Activated CD4-positive, alpha-beta T cell treated with anti-CD3 and anti-CD28 coated beads, Interleukin-2, amount 10 ng/mL, durations not matched to agents 24 days and 14 days (primary cell): ENCODE results near the gene PPFIA2. TPM values are rescaled to one million over a fixed set of nuclear protein-coding genes. Genes with fewer than 3 reads are reported as not detected.

Experiments
- DNase-seq: peaks from one replicate; pipeline ENCODE4 v3.0.0; 2022
- H3K27ac Mint-ChIP-seq: one replicate; pipeline ENCODE4 v1.8.0; 2022; ENCODE audit warnings: mild to moderate bottlenecking, mixed read lengths
- H3K27me3 Mint-ChIP-seq: one replicate; pipeline ENCODE4 v1.8.0; 2022; ENCODE audit warnings: mixed read lengths
- H3K36me3 Mint-ChIP-seq: one replicate; pipeline ENCODE4 v1.8.0; 2022; ENCODE audit warnings: low read depth, mild to moderate bottlenecking, mixed read lengths
- H3K4me1 Mint-ChIP-seq: one replicate; pipeline ENCODE4 v1.8.0; 2021; ENCODE audit warnings: mixed read lengths
- H3K4me3 Mint-ChIP-seq: one replicate; pipeline ENCODE4 v1.8.0; 2022; ENCODE audit warnings: mild to moderate bottlenecking, moderate library complexity, mixed read lengths
- H3K9me3 Mint-ChIP-seq: one replicate; pipeline ENCODE4 v1.8.0; 2021; ENCODE audit warnings: mixed read lengths
- intact Hi-C: fragments of 100-400 bp; cut with micrococcal nuclease; formaldehyde crosslinking; loops from one replicate; pipeline ENCODE4 v1.15.1; 2023
- total RNA-seq: library from RNA; stranded (reverse); gene quantifications from 2 replicates; pipeline ENCODE4 v1.2.3, GENCODE V29; 2022

Gene PPFIA2
- total RNA-seq, 1 donor from 2014 or later = not detected

DNA sequence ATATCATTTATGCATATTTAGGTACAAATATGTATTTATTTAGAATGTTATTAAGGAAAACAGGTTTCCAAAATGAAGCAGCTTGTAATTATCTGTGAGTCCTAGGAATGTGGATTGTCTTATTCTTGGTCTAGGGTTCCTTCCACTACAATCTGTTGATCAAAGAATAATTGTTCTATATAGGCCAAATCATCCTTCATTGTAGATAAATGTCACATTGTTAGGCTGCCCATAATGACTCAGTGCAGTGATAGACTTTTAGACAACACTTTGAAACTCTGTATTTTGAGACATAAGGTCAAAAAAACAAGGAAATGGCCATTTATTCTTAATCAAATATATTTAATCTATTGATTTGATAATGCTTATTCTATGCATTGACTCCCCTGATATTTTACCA, 398.2 kb downstream of the PPFIA2 start:
- H3K27ac Mint-ChIP-seq = no peak overlapping the region
- intact Hi-C loops = no loop called here
- no peaks in the 10 kb centered on the region for H3K4me1 Mint-ChIP-seq
- H3K27me3 Mint-ChIP-seq = no peaks in the 10 kb centered on the region
- H3K4me3 Mint-ChIP-seq = no peak overlapping the region
- DNase-seq = no peak
- no peaks in the 10 kb centered on the region for H3K36me3 Mint-ChIP-seq
- no peaks in the 10 kb centered on the region for H3K9me3 Mint-ChIP-seq

DNA sequence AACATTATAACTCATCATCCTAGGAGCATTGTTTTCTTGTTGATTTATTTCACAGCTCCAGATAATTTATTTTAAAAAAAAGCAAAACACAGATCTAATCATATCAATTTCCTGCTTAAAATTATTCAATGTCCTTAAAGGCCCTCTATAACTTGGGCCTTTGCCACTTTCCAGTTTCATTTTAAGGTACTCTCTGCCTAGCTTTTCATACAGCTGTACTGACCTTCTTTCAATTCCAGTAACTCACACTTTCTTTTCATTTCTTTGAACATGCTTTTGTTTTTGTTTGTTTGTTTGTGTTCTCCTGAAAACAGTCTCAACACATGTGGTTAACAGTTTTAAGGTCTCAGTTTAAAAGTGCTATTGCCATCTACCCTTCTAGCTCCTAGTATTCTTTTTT, 399.4 kb downstream of the PPFIA2 start:
- intact Hi-C loops = no loop called here
- no peak overlapping the region for H3K4me3 Mint-ChIP-seq
- no peaks in the 10 kb centered on the region for H3K9me3 Mint-ChIP-seq

DNA sequence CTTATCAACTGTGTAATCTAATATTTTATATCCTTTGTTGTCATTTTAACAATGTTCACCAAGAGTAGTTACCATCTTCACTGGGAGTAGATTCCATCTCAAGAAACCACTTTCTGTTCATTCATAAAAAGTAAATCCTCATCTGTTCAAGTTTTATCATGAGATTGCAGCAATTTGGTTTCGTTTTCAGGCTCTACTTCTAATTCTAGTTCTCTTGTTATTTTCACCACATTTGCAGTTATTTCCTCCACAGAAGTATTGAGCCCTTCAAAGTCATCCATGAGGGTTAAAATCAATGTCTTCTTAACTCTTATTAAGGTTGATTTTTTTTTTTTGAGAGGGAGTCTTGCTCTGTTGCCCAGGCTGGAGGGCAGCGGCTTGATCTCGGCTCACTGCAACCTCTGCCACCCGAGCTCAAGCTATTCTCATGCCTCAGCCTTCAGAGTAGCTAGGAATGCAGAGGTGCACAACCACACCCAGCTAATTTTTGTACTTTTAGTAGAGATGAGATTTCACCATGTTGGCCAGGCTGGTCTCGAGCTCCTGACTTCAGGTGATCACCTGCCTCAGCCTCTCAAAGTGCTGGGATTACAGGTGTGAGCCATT, 404.7 kb downstream of the PPFIA2 start:
- Mint-ChIP-seq H3K4me3 (no peak overlapping the region), H3K27me3 (no peaks in the 10 kb centered on the region), H3K4me1 (no peaks in the 10 kb centered on the region), H3K9me3 (no peaks in the 10 kb centered on the region), H3K36me3 (no peaks in the 10 kb centered on the region), H3K27ac (no peak overlapping the region)
- DNase-seq = no peak
- intact Hi-C loops = no loop called here

More for the DNA sequence above, 399.4 kb downstream of the PPFIA2 start:
- Mint-ChIP-seq H3K4me1 (no peaks in the 10 kb centered on the region), H3K27ac (no peak overlapping the region), H3K27me3 (no peaks in the 10 kb centered on the region), H3K36me3 (no peaks in the 10 kb centered on the region)
- DNase-seq = no peak

DNA sequence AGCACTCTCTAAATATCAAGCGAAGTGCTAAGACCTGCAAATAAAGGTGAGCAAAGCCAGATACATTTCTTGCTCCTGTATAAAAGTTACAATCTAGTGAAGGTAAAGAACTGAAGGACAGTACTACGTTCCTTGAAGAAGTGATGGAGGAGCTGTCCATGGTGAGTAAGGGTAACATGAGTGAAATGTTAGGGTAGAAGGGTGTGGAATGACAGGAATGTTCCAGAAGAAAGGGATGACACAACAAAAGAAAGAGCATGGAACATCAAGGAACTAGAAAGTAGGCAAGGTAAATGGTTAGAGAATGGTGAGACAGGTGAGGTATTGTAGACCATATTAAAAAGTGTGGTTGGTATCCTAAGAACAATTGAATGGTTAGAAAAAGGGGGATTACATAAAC, 408.8 kb downstream of the PPFIA2 start:
- H3K4me1 Mint-ChIP-seq = no peaks in the 10 kb centered on the region
- intact Hi-C loops = no loop called here
- no peak overlapping the region for H3K27ac Mint-ChIP-seq
- no peak overlapping the region for H3K4me3 Mint-ChIP-seq
- no peaks in the 10 kb centered on the region for H3K9me3 Mint-ChIP-seq
- DNase-seq = no peak
- H3K27me3 Mint-ChIP-seq = no peaks in the 10 kb centered on the region
- no peaks in the 10 kb centered on the region for H3K36me3 Mint-ChIP-seq

DNA sequence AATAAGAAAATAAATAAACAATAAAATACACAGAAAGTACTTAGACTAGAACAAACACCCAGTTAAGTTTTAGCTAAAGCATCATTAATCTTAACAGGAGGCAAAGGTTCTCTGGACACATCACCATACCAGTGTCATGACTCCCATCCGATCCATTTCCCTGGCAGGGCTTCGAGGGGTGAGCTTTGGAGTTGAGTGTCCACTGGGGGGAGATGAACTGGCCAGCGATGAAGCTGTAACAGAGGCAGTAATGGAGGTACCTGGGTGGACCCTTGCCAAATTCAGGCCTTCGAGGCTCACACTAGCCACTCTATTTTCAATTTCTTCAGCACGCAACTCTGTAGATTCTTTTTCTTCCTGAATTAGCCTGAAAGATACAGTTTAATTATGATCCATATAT, 411.7 kb downstream of the PPFIA2 start:
- DNase-seq = no peak
- Mint-ChIP-seq H3K4me3 (no peak overlapping the region), H3K36me3 (no peaks in the 10 kb centered on the region), H3K27ac (no peak overlapping the region), H3K9me3 (no peaks in the 10 kb centered on the region), H3K4me1 (no peaks in the 10 kb centered on the region), H3K27me3 (no peaks in the 10 kb centered on the region)
- intact Hi-C loops = no loop called here

DNA sequence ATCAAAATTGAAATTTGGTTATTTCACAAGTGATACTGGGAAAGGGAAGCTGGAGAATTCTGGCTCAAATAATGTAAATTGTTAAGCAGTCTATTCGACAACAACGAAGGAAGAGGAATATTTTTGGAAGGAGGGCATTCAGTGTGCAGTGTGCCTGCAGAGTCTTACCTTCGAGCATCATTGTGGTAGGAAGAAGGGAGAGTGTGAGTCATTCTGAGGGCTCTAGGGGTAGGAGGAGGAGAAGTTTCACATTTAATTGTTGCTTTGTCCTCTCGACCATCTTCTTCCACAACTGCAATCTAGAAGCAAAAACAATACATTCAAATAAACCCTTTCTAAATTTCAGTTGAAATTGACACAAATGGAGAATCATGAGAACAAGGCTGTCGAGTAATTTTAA, 418.2 kb downstream of the PPFIA2 start:
- Mint-ChIP-seq H3K27ac (no peak overlapping the region), H3K4me1 (no peaks in the 10 kb centered on the region), H3K27me3 (no peaks in the 10 kb centered on the region), H3K9me3 (no peaks in the 10 kb centered on the region), H3K4me3 (no peak overlapping the region), H3K36me3 (no peaks in the 10 kb centered on the region)
- intact Hi-C loops = no loop called here
- DNase-seq = no peak

DNA sequence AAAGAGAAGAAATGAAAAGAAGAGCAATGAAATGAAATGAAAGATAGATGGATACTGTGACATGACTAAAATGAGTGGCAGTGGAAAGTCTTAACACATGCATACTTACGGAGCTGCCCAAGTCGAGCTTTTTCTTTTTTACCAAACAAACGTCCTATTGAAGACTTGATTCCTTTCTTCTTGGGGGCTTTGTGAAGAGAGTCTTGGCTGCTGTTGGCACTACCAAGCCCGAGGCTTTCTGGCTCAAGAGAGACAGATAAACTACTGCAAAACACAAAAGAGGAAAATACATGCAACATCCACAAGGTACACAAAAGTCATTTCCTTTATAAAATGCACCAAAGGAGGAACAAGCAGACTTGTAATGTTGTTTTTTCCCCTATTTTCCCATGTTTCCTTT, 420.1 kb downstream of the PPFIA2 start:
- H3K9me3 Mint-ChIP-seq = no peaks in the 10 kb centered on the region
- H3K4me3 Mint-ChIP-seq = no peak overlapping the region
- H3K4me1 Mint-ChIP-seq = no peaks in the 10 kb centered on the region
- no peaks in the 10 kb centered on the region for H3K36me3 Mint-ChIP-seq
- no peak for DNase-seq
- no peak overlapping the region for H3K27ac Mint-ChIP-seq
- intact Hi-C loops = no loop called here
- no peaks in the 10 kb centered on the region for H3K27me3 Mint-ChIP-seq

DNA sequence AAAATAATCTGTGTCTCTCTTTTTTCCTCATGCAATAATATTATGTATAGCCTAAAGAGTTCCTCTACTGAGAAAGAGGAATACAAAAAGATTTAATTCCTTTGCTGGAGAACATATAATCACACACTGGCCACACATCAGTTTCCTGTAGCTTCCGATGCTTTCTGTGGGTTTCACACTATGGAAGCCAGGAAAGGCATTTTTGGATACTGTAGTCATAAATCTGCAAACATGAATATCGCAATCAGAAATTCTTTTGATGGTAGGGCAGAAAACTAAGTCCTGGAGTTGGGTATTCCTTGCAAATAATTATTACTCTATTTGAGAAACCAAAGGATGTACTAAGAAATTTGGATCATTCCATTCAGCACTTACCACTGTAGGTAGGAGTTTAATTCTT, 421.3 kb downstream of the PPFIA2 start:
- no peaks in the 10 kb centered on the region for H3K27me3 Mint-ChIP-seq
- H3K4me3 Mint-ChIP-seq = no peak overlapping the region
- DNase-seq = no peak
- no peaks in the 10 kb centered on the region for H3K4me1 Mint-ChIP-seq
- H3K9me3 Mint-ChIP-seq = no peaks in the 10 kb centered on the region
- intact Hi-C loops = no loop called here
- no peaks in the 10 kb centered on the region for H3K36me3 Mint-ChIP-seq
- H3K27ac Mint-ChIP-seq = no peak overlapping the region

DNA sequence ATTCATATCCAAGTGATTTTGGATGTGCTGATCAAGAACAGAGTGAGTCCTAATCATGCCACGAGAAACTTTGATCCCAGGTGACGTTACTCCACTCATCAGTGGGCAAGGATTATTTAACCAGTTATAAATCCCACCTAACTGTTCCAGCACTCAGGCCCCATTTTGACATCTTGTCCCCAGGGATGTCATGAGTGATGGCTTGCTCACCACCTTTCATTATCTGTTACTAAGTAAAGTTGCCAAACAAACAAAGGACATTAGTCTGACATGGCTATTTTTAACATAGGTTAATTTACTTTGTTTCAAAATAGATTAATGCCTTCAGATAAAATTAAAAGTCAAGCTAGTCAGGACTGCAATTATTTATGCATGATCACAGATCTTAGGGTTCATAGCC, 425.3 kb downstream of the PPFIA2 start:
- H3K27ac Mint-ChIP-seq = no peak overlapping the region
- no peaks in the 10 kb centered on the region for H3K9me3 Mint-ChIP-seq
- no peak for DNase-seq
- no peaks in the 10 kb centered on the region for H3K27me3 Mint-ChIP-seq
- intact Hi-C loops = no loop called here
- no peaks in the 10 kb centered on the region for H3K36me3 Mint-ChIP-seq
- H3K4me1 Mint-ChIP-seq = no peaks in the 10 kb centered on the region
- no peak overlapping the region for H3K4me3 Mint-ChIP-seq

DNA sequence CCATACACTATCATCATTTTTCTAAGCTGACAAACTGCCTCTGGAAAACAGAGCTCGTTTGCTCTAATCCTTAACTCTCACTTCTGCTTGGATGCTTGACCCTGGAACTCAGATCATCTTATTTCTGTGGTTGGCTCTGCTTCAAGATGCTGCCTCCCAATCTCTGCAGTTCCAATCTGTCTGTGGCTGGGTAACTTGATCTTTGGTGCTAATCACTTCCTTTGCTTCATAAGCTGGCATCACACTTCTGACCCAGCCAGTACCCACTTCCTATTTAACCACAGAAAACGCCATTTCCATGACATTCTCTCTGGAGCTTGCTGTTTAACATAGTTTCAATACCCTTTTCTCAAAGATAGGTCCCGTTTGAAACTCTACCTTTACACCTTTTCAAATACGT, 427.1 kb downstream of the PPFIA2 start:
- Mint-ChIP-seq H3K4me1 (no peaks in the 10 kb centered on the region), H3K27me3 (no peaks in the 10 kb centered on the region), H3K4me3 (no peak overlapping the region), H3K9me3 (no peaks in the 10 kb centered on the region), H3K36me3 (no peaks in the 10 kb centered on the region), H3K27ac (no peak overlapping the region)
- intact Hi-C loops = no loop called here
- no peak for DNase-seq

DNA sequence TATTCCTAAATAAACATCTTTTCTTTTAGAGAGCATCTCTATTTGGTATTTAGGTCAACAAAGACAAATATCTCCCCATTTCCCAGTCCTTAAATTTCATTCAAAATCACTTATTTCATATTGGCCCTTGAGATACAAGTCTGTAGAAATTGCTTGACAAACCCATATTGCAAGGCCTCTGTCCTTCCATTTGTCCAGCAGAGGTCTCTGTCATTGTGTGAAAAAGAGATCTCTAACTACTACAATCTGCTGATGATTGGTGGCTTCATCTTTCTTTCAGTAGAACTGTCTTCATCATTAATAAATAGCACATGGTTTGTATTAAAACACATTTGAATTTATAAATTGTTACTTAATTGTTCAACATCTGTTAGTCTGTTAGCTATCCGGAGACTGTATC, 428.7 kb downstream of the PPFIA2 start:
- intact Hi-C loops = no loop called here
- H3K4me1 Mint-ChIP-seq = no peaks in the 10 kb centered on the region
- no peak for DNase-seq

DNA sequence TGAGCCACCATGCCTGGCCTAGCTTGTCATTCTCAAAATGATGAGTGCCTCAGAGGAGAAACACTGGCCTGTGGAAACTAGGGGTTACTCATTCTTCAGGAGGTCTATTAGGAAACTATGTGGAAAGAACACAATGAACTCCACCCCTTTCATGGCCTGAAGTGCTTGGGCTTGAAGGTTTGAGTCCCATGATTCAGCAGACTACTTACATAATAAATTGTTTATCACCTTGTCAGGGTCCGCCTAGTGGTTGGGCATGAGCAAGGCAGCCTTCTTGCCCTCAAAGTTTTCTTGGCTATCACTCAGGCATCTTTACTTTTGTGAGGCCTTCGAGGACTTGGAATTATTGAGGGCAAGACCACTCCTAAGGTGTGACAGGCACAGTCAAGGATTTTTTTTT, 430.1 kb downstream of the PPFIA2 start:
- Mint-ChIP-seq H3K4me3 (no peak overlapping the region), H3K27me3 (no peaks in the 10 kb centered on the region)

More for the DNA sequence above, 428.7 kb downstream of the PPFIA2 start:
- Mint-ChIP-seq H3K27ac (no peak overlapping the region), H3K27me3 (no peaks in the 10 kb centered on the region), H3K4me3 (no peak overlapping the region), H3K9me3 (no peaks in the 10 kb centered on the region), H3K36me3 (no peaks in the 10 kb centered on the region)

DNA sequence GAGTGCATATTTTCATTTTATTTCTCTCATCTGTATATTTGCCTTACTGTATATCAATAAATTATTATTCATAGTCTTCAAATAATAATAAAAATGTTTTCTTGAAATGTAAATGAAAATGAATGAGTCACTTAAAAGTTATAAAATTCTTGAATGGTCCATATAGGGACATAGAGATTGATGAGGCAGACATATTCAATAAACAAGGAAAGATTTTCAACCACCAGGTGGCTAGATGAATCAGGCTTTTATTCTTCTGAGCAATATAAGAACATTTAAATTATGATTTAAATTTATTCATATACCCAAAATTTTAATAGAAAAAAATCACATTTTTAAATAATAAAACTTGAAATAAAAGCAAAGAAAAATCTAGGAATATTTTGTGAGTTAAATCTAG, 431.7 kb downstream of the PPFIA2 start:
- intact Hi-C loops = no loop called here
- no peak overlapping the region for H3K4me3 Mint-ChIP-seq
- no peak overlapping the region for H3K27ac Mint-ChIP-seq
- H3K9me3 Mint-ChIP-seq = no peaks in the 10 kb centered on the region
- H3K36me3 Mint-ChIP-seq = no peaks in the 10 kb centered on the region
- no peaks in the 10 kb centered on the region for H3K4me1 Mint-ChIP-seq
- no peak for DNase-seq
- no peaks in the 10 kb centered on the region for H3K27me3 Mint-ChIP-seq

More for the DNA sequence above, 430.1 kb downstream of the PPFIA2 start:
- DNase-seq = no peak
- intact Hi-C loops = no loop called here
- H3K9me3 Mint-ChIP-seq = no peaks in the 10 kb centered on the region
- no peak overlapping the region for H3K27ac Mint-ChIP-seq
- no peaks in the 10 kb centered on the region for H3K4me1 Mint-ChIP-seq
- no peaks in the 10 kb centered on the region for H3K36me3 Mint-ChIP-seq

DNA sequence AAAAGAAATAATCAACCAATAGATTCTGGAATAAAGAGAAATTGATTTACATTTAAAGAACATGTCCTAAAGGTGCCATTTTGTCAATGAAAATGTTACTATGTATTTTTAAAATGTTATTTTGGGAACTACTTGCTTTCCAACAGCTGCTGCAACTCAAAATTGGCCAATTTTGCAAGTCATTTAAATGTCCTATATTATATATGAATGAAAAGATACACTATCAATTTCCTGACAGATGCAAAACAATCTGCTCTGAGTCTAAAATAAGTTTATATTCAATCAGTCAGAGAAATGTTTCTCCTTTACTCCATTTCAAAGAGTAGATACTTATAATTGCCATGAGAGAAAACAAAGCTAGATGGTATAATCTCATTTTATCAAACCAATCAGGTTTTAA, 434.1 kb downstream of the PPFIA2 start:
- intact Hi-C loops = no loop called here
- H3K36me3 Mint-ChIP-seq = no peaks in the 10 kb centered on the region
- no peak overlapping the region for H3K4me3 Mint-ChIP-seq

DNA sequence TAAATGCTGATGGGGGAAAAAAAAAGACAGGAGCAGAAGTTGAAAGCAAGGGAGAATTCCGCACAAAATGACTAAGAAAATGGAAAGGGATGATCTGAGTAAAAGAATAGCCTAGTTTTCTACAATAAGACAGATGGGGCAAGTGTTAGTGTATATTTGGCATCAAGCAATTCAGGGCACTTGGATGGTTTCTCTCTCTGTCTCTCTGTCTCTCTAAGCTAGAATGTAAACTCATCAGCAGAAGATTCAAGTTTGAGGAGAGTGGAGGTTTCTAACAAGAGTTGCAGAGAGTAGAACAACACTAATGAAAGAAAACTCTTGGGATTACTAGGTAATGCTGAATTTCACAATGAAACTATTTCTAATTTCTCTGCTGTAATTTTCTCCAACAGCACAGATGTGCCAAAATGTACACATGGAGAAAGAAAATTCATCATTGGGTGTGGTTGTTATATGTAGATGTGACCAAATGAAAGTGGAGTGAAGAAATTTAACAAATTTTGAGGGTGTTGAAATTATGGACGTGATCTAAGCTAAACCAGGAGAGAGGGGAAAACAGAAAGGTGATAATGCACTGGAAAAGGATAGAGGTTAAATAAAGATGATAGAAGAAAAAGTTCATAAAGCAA, 444.1 kb downstream of the PPFIA2 start:
- no peaks in the 10 kb centered on the region for H3K36me3 Mint-ChIP-seq
- H3K4me1 Mint-ChIP-seq = no peaks in the 10 kb centered on the region
- no peak for DNase-seq
- H3K27me3 Mint-ChIP-seq = no peaks in the 10 kb centered on the region
- no peak overlapping the region for H3K27ac Mint-ChIP-seq
- intact Hi-C loops = no loop called here
- no peak overlapping the region for H3K4me3 Mint-ChIP-seq
- no peaks in the 10 kb centered on the region for H3K9me3 Mint-ChIP-seq

More for the DNA sequence above, 434.1 kb downstream of the PPFIA2 start:
- Mint-ChIP-seq H3K9me3 (no peaks in the 10 kb centered on the region), H3K27ac (no peak overlapping the region), H3K4me1 (no peaks in the 10 kb centered on the region), H3K27me3 (no peaks in the 10 kb centered on the region)
- no peak for DNase-seq
